Heart right ventricle (tissue), 16 donors: ENCODE results near the gene MMADHC. TPM values are rescaled to one million over a fixed set of nuclear protein-coding genes. Genes with fewer than 3 reads are reported as not detected.

Experiments used
- ATAC-seq, 8 donors: fragments of 200-7000 bp; cut with Tn5 transposase; one replicate each; pipeline ENCODE4 v1.9.1; 2020; ENCODE audit warnings: mild to moderate bottlenecking in 8 of 8, moderate library complexity in 8 of 8, moderate number of reproducible peaks in 1 of 8
- DNase-seq, 2 donors: peaks; one replicate each; pipeline ENCODE4 v3.0.0-alpha.2; 2020
- H3K27ac ChIP-seq, 10 donors: fragments of 200-600 bp; sonication (generic) in 2 of 10; one replicate each; pipeline versions ENCODE4 v1.5.0 to v1.8.0; 2020 to 2022; ENCODE audit warnings: mild to moderate bottlenecking in 3 of 10
- H3K27me3 ChIP-seq, 7 donors: fragments of 200-600 bp; one replicate each; pipeline ENCODE4 v1.8.0; 2021 to 2022; ENCODE audit warnings: mild to moderate bottlenecking in 2 of 7
- H3K36me3 ChIP-seq, 9 donors: fragments of 200-600 bp; sonication (generic) in 1 of 9; one replicate each; pipeline versions ENCODE4 v1.5.0 to v1.8.0; 2020 to 2022; ENCODE audit warnings: mild to moderate bottlenecking in 2 of 9
- H3K4me1 ChIP-seq, 9 donors: fragments of 200-600 bp; sonication (generic) in 1 of 9; one replicate each; pipeline versions ENCODE4 v1.5.0 to v1.8.0; 2020 to 2022; ENCODE audit warnings: mild to moderate bottlenecking in 4 of 9
- H3K4me3 ChIP-seq, 10 donors: fragments of 200-600 bp; sonication (generic) in 2 of 10; one replicate each; pipeline versions ENCODE4 v1.5.0 to v1.8.0; 2020 to 2022; ENCODE audit warnings: mild to moderate bottlenecking in 7 of 10, moderate library complexity in 2 of 10
- H3K9me3 ChIP-seq, 11 donors: fragments of 200-600 bp in 10 of 11; sonication (generic) in 2 of 11; one replicate each; pipeline versions ENCODE4 v1.5.0 to v1.8.0; 2013 to 2022; ENCODE audit warnings: mild to moderate bottlenecking in 2 of 11, control low read depth in 1 of 11, moderate library complexity in 1 of 11
- CTCF ChIP-seq, 9 donors: fragments of 200-600 bp; sonication (generic) in 2 of 9; IDR thresholded peaks; one replicate each; pipeline versions ENCODE4 v1.5.0 to v1.8.0; 2021 to 2022; ENCODE audit warnings: antibody characterized with exemption in 9 of 9, mild to moderate bottlenecking in 5 of 9, moderate library complexity in 1 of 9
- WGBS, 2 donors: extraction: QIAGEN DNeasy Blood & Tissue Kit; methylation state at CpG; one replicate each; pipeline ENCODE4 v1.1.7; 2013; ENCODE audit warnings: inconsistent platforms in 1 of 2; 5-methylcytosine and 5-hydroxymethylcytosine counted together
- intact Hi-C, 10 donors: fragments of 100-400 bp; cut with DNase I; formaldehyde crosslinking; loops; one replicate each; pipeline versions ENCODE4 v1.11.1 to v1.14.2; 2022
- polyA plus RNA-seq, 2 donors: library from polyadenylated mRNA; stranded (reverse); fragments of 200-250 nt; gene quantifications; one replicate each; pipeline ENCODE4 v1.2.3, GENCODE V29; 2013
- total RNA-seq, 10 donors: library from RNA; stranded (reverse); fragmentation: NEBNext Ultra II Directional in 3 of 10; extraction: Animal tissue kit (Norgen Biotek cat#: 25700) in 3 of 10; gene quantifications; one replicate each; pipeline versions ENCODE4 v1.2.1 to v1.2.4, GENCODE V29; 2021 to 2023
- donor health status: Arrhythmogenic right ventricular cardiomyopathy.
- donor health status: ischemic (EF 13 %, LVEDD 7.1; RV severe dilation, severe dysfunction).
- donor health status: healthy with polysubstance abuse.
- donor health status: DM: no; HTN: yes; CAD: no.
- donor health status: DM: no; HTN: no; CAD: no.
- donor health status: ischemic (EF 25% LVEDD 6.9; RV normal size, moderate dysfunction).
- donor health status: ischemic (EF 25% LVEDD 5.7; RV mildly dilated, moderate dysfunction).
- donor health status: healthy.
- donor health status: DM: yes; HTN: yes; CAD: no.
- donor health status: Ischemic cardiomyopathy.
- donor health status: ischemic (EF 35%, LVEDD 5.7; RV mildly dilated, moderate dysfunction).
- donor health status: nonischemic (EF 11% LVEDD 7.7; RV severe dilation, severe dysfunction).
- donor health status: DM: yes; HTN: yes; CAD: no.
- donor health status: PGD.
- donor health status: ischemic (EF 29% LVEDD 5.4; RV normal size, mild dysfunction).
- donor health status: nonischemic (EF 23%, LVEDD 6.1; RV moderate dilation, normal function).

Gene MMADHC
- total and polyA plus RNA-seq, 12 donors = 20.4 to 132 (median 124) TPM

DNA sequence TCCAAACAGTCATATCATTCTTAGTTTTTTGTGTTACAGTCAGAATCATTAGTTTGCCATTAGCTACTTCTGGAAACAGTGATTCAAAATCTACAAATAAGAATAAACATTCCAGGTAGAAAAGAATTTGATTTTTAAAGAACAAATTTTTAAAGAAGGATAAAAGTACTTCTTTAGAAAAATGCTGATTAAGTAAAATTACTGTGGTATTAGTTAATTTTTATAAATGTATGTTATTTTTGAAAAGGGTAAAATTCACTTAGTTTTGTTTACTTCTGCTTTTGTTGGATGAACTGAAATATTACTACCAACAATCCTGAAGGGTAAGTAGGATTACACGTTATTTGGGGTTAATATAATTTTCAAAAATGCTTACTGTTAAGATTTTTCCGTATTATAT, 11.8 kb downstream of the MMADHC start:
- Histone ChIP-seq H3K4me3 (no peak overlapping the region), H3K27ac (no peak overlapping the region), H3K9me3 (no peaks in the 10 kb centered on the region), H3K27me3 (no peaks in the 10 kb centered on the region), H3K36me3 (peaks cover 0 to 100% (median 36%) of the 10 kb centered on the region in 9 donors), H3K4me1 (peaks cover 0 to 36% (median 23%) of the 10 kb centered on the region in 9 donors)
- no peak for DNase-seq
- intact Hi-C loops = no loop called here
- WGBS, 2 donors = 88 to 89% methylated on average over 2 of the region's 2 CpGs
- no peak for ATAC-seq
- TF ChIP-seq CTCF (IDR thresholded peaks at IDR 0.05) = no peak

DNA sequence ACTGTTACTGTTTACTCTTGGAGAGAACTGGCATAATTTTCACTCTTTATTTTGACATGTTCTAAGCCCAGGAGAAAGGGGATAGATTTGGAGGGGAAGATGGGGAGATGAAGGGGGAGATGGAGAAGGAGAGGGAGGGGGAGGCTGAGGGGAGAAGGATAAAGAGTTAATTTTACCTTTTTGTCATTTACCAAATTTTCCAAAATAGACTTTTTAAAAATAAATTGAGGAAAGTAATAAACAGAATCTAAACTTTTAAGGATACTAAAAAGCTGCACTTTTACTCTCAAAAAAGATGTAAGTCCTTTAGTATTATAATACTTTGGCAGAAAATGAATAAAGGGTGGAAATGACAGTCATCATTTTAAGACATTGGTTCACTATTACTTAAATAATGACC, 12.3 kb downstream of the MMADHC start:
- TF ChIP-seq CTCF (IDR thresholded peaks at IDR 0.05) = no peak
- intact Hi-C loops = no loop called here
- Histone ChIP-seq H3K36me3 (peaks cover 0 to 100% (median 41%) of the 10 kb centered on the region in 9 donors), H3K27me3 (no peaks in the 10 kb centered on the region), H3K27ac (no peak overlapping the region), H3K4me1 (peaks cover 0 to 32% (median 19%) of the 10 kb centered on the region in 9 donors), H3K4me3 (no peak overlapping the region), H3K9me3 (no peaks in the 10 kb centered on the region)
- ATAC-seq (no peak), DNase-seq (no peak)

DNA sequence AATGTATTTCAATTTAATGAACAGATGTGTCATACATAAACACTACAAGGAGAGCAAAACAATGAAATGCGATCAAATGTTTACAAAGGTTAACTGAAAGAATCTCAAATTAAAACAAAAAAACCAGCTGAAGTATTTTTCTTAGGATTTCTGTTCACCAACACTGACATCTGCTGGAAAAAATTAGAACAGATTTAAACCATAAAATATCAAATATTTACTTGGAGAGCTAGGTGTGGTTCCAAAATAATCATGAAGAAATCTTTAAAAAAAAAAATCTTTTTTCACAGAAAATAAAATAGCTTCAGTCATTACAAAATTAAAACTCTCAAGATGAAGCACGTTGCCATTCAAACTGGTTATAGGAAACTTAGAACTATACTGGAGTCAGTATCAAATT, 13.8 kb downstream of the MMADHC start:
- TF ChIP-seq CTCF (IDR thresholded peaks at IDR 0.05) = peak in 6 of 9 donors; percentile 20 to 49 (median 32)
- no peak overlapping the region for H3K27ac ChIP-seq
- H3K4me3 ChIP-seq = no peak overlapping the region
- no peaks in the 10 kb centered on the region for H3K9me3 ChIP-seq
- DNase-seq (no peak), ATAC-seq (no peak)
- H3K36me3 ChIP-seq = peaks cover 0 to 100% (median 55%) of the 10 kb centered on the region in 9 donors
- peaks cover 0 to 18% (median 14%) of the 10 kb centered on the region in 9 donors for H3K4me1 ChIP-seq
- WGBS, 2 donors = 66 to 69% methylated on average over 2 of the region's 2 CpGs
- intact Hi-C loops = no loop called here
- no peaks in the 10 kb centered on the region for H3K27me3 ChIP-seq

DNA sequence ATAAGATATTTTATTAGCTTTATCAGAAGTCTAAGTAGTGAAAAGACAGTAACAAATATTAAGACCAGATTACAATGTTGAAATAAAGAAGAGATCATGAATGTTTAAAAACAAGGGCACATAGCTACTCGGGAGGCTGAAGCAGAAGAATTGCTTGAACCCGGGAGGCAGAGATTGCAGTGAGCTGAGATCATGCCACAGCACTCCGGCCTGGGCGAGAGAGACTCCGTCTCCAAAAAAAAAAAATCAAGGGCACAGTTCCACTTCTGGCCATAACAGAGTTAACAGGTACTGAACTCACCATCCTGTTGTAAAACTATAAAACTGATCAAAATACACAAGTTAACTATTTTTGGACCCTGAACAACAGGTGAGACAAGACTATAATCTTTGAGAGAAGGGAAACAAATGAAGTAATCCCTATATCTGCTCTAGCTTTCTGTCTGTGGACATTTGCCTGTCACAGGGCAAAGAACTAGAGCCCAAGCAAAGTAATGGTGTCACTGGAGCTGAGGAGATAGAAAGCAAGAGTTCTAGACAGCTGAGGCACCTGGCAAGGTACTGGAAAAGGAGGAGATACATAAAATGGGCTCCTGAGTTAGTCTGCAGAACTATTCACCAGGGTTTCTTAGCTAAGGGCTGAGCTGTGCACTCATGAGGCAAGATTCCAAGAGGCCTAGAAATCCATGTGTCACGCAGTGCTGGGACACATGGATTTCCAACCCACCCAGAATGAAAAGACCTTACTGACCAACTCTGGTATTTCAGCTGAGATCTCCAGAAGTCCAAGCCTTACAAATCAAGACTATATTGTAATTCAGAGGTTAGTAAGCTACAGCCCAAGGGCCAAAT, 15.2 kb downstream of the MMADHC start:
- no peaks in the 10 kb centered on the region for H3K9me3 ChIP-seq
- H3K4me3 ChIP-seq = no peak overlapping the region
- 46 to 61% methylated on average over 6 of the region's 6 CpGs for WGBS, 2 donors
- H3K36me3 ChIP-seq = peaks cover 0 to 100% (median 47%) of the 10 kb centered on the region in 9 donors
- peak; percentile 25 to 81 (median 61) for ATAC-seq
- no peak for TF ChIP-seq CTCF (IDR thresholded peaks at IDR 0.05)
- H3K27me3 ChIP-seq = no peaks in the 10 kb centered on the region
- H3K4me1 ChIP-seq = peaks cover 0 to 18% (median 14%) of the 10 kb centered on the region in 9 donors
- intact Hi-C loops = no loop called here
- DNase-seq = no peak
- H3K27ac ChIP-seq = peak overlapping the region in 6 of 10 donors; percentile 18 to 54 (median 21)
